Left lung (tissue), 10 donors: Measurements from ENCODE around the gene LITAF. TPM values are rescaled to one million over a fixed set of nuclear protein-coding genes. Genes with fewer than 3 reads are reported as not detected.
A peak's percentile ranks its signal among the peaks of the same experiment; 100 is the strongest.

ENCODE experiments used
- ATAC-seq: fragments of 200-7000 bp; cut with Tn5 transposase; one replicate; pipeline ENCODE4 v1.9.1; 2020; ENCODE audit warnings: moderate library complexity
- DNase-seq, 4 donors: peaks; one replicate each; pipeline ENCODE4 v3.0.0-alpha.2; 2013 to 2020
- H3K27ac ChIP-seq, 2 donors: fragments of 200-600 bp; sonication (generic) in 1 of 2; one replicate each; pipeline versions ENCODE4 v1.5.0 to v1.8.0; 2020 to 2021
- H3K27me3 ChIP-seq, 2 donors: fragments of 200-600 bp; sonication (generic) in 1 of 2; one replicate each; pipeline versions ENCODE4 v1.5.0 to v1.8.0; 2020 to 2021
- H3K36me3 ChIP-seq, 2 donors: fragments of 200-600 bp; sonication (generic) in 1 of 2; one replicate each; pipeline versions ENCODE4 v1.5.0 to v1.8.0; 2020 to 2021
- H3K4me1 ChIP-seq, 2 donors: fragments of 200-600 bp; one replicate each; pipeline ENCODE4 v1.8.0; 2021
- H3K4me3 ChIP-seq, 2 donors: fragments of 200-600 bp; sonication (generic) in 1 of 2; one replicate each; pipeline versions ENCODE4 v1.5.0 to v1.8.0; 2020 to 2021; ENCODE audit warnings: mild to moderate bottlenecking in 1 of 2
- H3K9me3 ChIP-seq, 2 donors: fragments of 200-600 bp; sonication (generic) in 1 of 2; one replicate each; pipeline versions ENCODE4 v1.5.0 to v1.8.0; 2020 to 2021
- intact Hi-C, 2 donors: fragments of 100-400 bp; cut with DNase I; formaldehyde crosslinking; loops; one replicate each; pipeline versions ENCODE4 v1.11.2 to v1.14.2; 2022
- polyA plus RNA-seq, 6 donors: library from polyadenylated mRNA; unstranded; fragments of 120-200 nt; gene quantifications; one replicate each; pipeline ENCODE4 v1.2.1, GENCODE V29; 2013; ENCODE audit not compliant: insufficient read length in 6 of 6
- total RNA-seq, 2 donors: library from RNA; stranded (reverse); fragmentation: NEBNext Ultra II Directional; extraction: Animal tissue kit (Norgen Biotek cat#: 25700); gene quantifications; one replicate each; pipeline ENCODE4 v1.2.1, GENCODE V29; 2021
- TF ChIP-seq, protein P1 (sequence below), 2 donors: fragments of 200-600 bp; sonication (generic) in 1 of 2; IDR thresholded peaks; one replicate each; pipeline versions ENCODE4 v1.5.0 to v1.8.0; 2021; ENCODE audit warnings: antibody characterized with exemption in 2 of 2
- donor health status: DM: no; HTN: yes; CAD: no.
- donor health status: DM: no; HTN: no; CAD: no.

Gene LITAF
- total and polyA plus RNA-seq, 8 donors: 117 to 277 (median 125) TPM

DNA sequence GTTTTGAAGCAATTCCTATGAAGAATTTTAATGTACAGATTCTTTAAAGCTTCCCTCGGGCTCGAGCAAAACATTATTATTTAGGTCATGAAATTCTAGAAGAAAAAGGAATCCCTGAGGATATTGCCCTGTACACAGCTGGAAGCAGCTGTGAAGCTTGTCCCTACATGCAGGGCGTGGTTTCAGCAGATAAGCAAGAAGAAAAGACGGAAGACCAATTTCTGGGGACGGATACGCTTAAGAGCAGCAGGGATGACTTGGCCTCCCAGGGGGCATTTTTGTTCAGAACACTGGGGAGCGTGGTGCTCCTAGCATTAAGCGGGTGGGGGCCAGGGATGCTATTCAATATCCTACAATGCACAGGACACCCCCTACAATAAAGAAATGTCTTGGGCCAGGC lies 34.3 kb downstream of the LITAF start:
- peak overlapping the region in 1 of 2 donors; percentile 6 for H3K27ac ChIP-seq
- peaks cover 0 to 3% of the 10 kb centered on the region in 2 donors for H3K9me3 ChIP-seq
- H3K4me3 ChIP-seq: no peak overlapping the region
- ATAC-seq (no peak), DNase-seq (peak in 2 of 4 donors; percentile 65 to 84)
- H3K4me1 ChIP-seq: peaks cover 0 to 41% of the 10 kb centered on the region in 2 donors
- TF ChIP-seq, protein P1, sequence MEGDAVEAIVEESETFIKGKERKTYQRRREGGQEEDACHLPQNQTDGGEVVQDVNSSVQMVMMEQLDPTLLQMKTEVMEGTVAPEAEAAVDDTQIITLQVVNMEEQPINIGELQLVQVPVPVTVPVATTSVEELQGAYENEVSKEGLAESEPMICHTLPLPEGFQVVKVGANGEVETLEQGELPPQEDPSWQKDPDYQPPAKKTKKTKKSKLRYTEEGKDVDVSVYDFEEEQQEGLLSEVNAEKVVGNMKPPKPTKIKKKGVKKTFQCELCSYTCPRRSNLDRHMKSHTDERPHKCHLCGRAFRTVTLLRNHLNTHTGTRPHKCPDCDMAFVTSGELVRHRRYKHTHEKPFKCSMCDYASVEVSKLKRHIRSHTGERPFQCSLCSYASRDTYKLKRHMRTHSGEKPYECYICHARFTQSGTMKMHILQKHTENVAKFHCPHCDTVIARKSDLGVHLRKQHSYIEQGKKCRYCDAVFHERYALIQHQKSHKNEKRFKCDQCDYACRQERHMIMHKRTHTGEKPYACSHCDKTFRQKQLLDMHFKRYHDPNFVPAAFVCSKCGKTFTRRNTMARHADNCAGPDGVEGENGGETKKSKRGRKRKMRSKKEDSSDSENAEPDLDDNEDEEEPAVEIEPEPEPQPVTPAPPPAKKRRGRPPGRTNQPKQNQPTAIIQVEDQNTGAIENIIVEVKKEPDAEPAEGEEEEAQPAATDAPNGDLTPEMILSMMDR (IDR thresholded peaks at IDR 0.05): no peak
- peaks cover 5 to 100% of the 10 kb centered on the region in 2 donors for H3K36me3 ChIP-seq
- intact Hi-C loops: no loop called here
- H3K27me3 ChIP-seq: no peaks in the 10 kb centered on the region

DNA sequence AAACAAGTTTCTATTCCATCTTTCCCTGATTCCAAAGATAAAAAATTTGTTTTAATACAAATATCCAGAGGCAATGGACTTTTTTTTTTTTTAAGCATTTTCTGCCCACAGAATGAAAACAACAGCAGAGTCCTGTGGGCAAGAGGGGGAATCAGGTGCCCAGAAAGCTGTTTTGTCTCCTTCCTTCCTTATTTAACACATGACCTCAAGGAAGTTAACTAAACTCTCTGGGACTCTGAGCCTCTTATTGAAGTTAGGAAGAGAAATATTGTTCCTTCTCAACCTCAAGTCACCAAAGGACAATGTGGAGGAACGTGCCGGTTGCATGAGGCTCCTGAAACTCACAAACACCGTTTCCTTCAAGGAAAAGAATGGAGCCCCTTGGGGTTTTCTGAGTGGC lies 34.9 kb downstream of the LITAF start:
- intact Hi-C loops: no loop called here
- ATAC-seq (peak; percentile 47), DNase-seq (no peak)
- Histone ChIP-seq H3K27me3 (no peaks in the 10 kb centered on the region), H3K9me3 (peaks cover 0 to 3% of the 10 kb centered on the region in 2 donors), H3K4me3 (no peak overlapping the region), H3K4me1 (peaks cover 0 to 39% of the 10 kb centered on the region in 2 donors), H3K27ac (peak overlapping the region; percentile 3 to 6), H3K36me3 (peaks cover 5 to 100% of the 10 kb centered on the region in 2 donors)
- TF ChIP-seq, protein P1 (IDR thresholded peaks at IDR 0.05): no peak

DNA sequence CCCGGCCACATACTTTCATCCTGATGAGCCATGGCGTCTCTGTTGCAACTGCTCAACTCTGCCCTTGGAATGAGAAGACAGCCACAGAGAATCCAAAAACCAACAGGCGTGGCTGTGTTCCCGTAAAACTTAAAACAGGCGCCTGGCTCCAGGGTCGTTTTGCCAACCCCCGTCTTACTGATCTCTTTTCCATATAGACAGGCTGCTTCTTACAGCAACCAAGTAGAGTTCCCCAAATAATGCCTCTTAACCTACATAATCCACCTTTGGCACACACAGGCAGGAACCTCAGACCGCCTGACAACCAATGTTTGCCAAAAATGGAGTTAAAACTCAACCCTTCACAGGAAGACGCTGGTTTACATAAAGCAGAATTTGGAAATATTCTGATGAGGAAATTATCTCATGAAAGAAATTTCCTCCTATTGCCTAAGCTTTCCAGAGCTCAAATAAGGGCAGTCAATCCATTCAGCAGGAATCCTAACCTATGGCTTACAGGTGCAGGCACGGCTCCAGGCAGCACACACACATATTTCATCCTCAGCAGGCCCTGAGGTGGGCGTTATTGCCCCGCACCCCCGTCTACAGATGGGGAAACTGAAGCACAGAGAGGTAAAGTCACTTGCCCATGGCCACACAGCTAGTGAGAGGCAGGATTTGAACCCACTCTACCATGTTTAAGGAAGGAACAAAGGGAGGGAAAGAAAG lies 35.8 kb downstream of the LITAF start:
- DNase-seq (no peak), ATAC-seq (no peak)
- Histone ChIP-seq H3K36me3 (peaks cover 5 to 98% of the 10 kb centered on the region in 2 donors), H3K27ac (peak overlapping the region; percentile 3 to 6), H3K9me3 (peaks cover 0 to 3% of the 10 kb centered on the region in 2 donors), H3K4me3 (no peak overlapping the region), H3K27me3 (no peaks in the 10 kb centered on the region), H3K4me1 (peaks cover 0 to 39% of the 10 kb centered on the region in 2 donors)
- intact Hi-C loops: no loop called here
- TF ChIP-seq, protein P1 (IDR thresholded peaks at IDR 0.05): no peak

DNA sequence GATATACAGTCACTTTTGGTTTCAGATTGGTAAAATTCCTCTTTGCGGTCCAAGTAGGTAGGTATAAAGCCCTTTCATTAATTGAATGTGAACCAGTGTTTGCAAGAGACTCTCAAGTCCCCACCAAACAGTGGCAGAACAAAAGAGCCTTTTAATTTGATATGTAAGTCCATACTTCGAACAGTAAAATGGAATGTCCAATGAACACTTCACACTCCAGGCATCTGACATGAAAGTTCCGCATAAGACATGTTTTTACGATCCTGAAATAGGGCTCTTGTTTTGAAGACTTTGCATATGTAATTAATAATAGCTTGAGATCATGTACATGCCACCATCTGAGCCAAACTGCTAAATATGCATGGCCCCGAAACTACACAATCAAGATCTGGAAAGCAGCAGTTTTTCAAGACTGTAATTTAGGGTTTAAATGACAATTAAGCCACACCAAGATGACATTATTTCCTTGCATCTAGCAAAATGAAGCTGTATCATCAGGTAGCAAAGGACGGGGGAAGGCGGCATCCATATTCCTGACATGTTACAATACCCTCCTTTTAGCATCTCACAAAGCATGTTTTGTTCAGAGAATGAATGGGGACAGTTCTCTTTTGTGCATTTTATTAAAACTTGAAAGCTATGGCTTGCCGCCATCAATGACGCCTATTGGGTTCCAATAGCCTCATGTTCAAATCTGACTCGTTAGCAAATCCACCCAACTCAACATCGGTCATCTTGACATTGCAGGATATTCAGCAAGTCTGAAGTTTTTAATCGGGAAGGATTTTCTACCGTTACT lies 39.4 kb downstream of the LITAF start:
- H3K36me3 ChIP-seq: peaks cover 5 to 71% of the 10 kb centered on the region in 2 donors
- no peak overlapping the region for H3K4me3 ChIP-seq
- no peak for DNase-seq
- peaks cover 0 to 3% of the 10 kb centered on the region in 2 donors for H3K9me3 ChIP-seq
- no peaks in the 10 kb centered on the region for H3K27me3 ChIP-seq
- no peak for ATAC-seq
- no peak overlapping the region for H3K27ac ChIP-seq
- peaks cover 0 to 22% of the 10 kb centered on the region in 2 donors for H3K4me1 ChIP-seq
- TF ChIP-seq, protein P1 (IDR thresholded peaks at IDR 0.05): no peak
- intact Hi-C loops: no loop called here

DNA sequence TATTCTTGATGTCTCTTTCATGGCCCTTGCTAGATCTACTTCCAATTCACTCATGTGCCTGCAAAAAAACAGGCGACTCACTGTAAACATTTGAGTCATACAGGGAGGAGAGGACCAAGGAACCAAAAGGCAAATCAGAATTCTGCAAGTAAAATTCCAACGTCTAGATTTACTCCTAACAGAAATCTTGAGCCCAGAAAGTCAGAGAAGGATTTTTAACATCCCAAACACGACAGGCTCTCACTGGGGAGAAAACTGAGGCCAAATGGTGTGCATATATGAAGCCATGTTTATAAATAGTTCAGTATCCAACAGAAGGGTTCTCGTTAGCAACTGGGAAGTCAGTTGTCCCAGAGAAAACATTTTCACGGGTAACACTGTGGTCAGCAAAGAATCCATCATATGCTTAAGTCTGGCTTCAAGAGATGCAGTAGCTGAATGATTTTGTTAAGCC lies 40.1 kb downstream of the LITAF start:
- peaks cover 0 to 15% of the 10 kb centered on the region in 2 donors for H3K4me1 ChIP-seq
- intact Hi-C loops: no loop called here
- H3K9me3 ChIP-seq: peaks cover 0 to 3% of the 10 kb centered on the region in 2 donors
- H3K36me3 ChIP-seq: peaks cover 5 to 64% of the 10 kb centered on the region in 2 donors
- TF ChIP-seq, protein P1 (IDR thresholded peaks at IDR 0.05): no peak
- H3K4me3 ChIP-seq: no peak overlapping the region
- no peaks in the 10 kb centered on the region for H3K27me3 ChIP-seq
- ATAC-seq (peak; percentile 19), DNase-seq (no peak)
- no peak overlapping the region for H3K27ac ChIP-seq
